Right hindlimb (tissue), 1 donor: Measurements from ENCODE around the gene CDH8.

Experiments used
- DNase-seq: peaks from one replicate; pipeline ENCODE4 v3.0.0-alpha.2; 2018

CDH8 gene, protein sequence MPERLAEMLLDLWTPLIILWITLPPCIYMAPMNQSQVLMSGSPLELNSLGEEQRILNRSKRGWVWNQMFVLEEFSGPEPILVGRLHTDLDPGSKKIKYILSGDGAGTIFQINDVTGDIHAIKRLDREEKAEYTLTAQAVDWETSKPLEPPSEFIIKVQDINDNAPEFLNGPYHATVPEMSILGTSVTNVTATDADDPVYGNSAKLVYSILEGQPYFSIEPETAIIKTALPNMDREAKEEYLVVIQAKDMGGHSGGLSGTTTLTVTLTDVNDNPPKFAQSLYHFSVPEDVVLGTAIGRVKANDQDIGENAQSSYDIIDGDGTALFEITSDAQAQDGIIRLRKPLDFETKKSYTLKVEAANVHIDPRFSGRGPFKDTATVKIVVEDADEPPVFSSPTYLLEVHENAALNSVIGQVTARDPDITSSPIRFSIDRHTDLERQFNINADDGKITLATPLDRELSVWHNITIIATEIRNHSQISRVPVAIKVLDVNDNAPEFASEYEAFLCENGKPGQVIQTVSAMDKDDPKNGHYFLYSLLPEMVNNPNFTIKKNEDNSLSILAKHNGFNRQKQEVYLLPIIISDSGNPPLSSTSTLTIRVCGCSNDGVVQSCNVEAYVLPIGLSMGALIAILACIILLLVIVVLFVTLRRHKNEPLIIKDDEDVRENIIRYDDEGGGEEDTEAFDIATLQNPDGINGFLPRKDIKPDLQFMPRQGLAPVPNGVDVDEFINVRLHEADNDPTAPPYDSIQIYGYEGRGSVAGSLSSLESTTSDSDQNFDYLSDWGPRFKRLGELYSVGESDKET

GRCh38 chr16:62036101-62036801 is at the start of gene CDH8:
Gene CDH8, minus strand, starts transcription at chr16:62036438. Its CDS starts 15,035 bp downstream, at chr16:62021403.
- DNase-seq = peak; percentile 81

GRCh38 chr16:62079236-62079635 is 43.0 kb upstream of the CDH8 start:
- no peak for DNase-seq

DNA sequence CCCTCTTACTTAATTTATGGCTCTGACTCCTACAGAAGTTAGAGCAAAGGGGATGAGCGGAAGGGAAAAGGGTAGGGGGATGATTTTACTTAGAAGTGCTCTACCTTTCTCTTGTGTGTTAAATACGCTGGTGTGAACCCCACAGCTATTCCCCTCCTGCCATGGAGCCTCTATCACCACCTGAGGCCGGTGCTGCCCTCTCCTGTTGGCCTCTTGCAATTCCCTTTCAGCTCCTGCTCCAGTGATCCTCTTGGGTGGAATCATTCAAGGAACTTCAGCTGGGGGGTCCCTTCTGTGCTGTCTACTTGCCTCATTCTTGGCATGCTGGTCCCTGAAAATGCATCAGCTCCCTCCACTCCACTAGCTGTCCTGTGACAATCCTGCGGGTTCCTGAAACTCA is 41.8 kb upstream of the CDH8 start:
- DNase-seq = no peak

- no peak for DNase-seq
These were observed 40.6 kb upstream of the CDH8 start for GRCh38 chr16:62076886-62077285.

DNA sequence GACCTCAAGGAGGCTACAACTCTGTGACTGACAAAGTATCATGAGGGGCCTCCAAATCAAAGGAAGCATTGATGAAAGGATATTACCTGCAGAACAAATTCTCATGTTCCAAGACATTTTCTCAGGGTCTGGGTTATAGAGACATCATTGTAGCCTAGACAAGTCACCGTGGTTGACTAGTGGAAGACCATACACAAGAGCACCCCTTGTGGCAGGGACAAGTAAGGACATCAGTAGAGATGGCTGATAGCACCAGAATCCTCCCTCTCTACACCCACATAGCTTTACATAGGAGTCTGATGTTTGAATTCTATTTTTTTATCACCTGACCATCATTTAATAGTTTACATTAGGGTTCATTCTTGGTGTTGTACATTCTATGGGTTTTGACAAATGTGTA is 32.5 kb upstream of the CDH8 start:
- DNase-seq = no peak

DNA sequence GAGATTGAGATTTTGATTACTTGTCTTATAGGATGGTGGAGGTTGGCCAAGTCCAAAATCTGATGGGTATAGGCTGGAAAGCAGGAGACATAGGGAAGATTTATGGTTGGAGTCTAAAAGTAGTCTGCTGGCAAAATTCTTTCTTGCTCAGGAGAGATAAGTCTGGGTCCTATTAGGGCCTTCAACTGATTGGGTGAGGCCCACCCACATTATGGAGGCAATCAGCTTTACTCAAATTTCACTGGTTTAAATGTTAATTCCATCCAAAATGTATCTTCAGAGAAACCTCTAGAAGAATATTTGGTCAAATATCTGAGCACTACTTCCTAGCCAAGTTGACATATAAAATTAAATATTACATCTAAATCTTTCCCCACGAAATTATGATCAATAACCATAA is 31.7 kb upstream of the CDH8 start:
- no peak for DNase-seq

GRCh38 chr16:62067182-62067581 is 30.9 kb upstream of the CDH8 start:
- DNase-seq = no peak

GRCh38 chr16:62066747-62067146 is 30.5 kb upstream of the CDH8 start:
- DNase-seq = no peak

DNA sequence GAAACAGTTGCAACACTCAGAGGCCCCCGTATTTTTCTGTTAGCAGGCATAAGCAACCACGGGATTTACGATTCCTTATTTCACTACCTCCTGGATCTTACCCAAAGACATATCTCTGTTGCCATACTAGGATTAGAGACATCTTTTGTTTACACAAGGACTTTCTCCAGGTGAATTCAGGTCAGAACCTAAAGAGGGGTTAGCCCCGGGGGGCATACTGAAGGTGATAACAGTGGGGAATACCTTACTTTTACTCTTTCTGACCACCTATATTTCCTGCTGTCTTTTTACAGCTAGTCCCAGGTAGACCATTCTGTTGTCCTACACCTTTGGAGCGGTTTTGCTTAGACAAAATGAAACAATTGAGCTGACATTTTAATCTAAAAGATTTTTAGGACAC is 27.9 kb upstream of the CDH8 start:
- no peak for DNase-seq

DNA sequence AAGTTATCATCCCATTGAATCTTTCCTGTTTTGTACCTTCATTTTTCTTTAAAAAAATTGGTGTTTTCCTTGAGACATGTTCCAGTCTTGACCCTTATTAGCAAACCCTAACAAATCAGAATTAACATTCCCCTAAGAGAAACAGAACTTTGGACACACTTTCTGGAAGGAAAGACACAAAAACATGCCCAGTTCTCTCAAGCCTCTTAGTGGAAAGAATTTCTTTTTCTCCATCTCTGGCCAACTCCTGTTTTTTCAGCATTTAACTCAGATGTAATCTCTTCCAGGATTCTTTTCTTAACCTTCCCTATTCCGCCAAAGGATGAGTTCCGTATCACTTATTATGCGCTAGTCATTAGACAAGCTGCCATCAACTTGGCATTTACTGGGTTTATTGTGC is 23.9 kb upstream of the CDH8 start:
- DNase-seq = no peak

DNA sequence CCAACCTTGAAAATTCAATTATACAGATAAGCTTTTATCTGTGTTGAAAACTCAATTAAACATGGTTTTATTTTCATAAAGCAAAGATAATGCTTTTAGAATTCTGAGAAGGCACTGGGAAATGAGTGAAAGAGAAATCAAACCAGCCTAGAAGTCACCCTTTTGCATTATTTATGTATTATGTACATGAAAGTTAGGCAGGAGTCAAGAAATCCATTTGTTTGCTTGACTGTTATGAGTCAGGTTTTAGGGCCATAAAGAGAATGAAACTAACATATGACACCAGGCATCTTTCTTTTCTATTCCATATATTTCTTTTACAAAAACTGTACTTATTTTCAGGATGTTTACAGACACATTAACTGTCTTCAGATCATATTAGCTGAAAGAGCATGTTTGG is 23.3 kb upstream of the CDH8 start:
- no peak for DNase-seq

DNA sequence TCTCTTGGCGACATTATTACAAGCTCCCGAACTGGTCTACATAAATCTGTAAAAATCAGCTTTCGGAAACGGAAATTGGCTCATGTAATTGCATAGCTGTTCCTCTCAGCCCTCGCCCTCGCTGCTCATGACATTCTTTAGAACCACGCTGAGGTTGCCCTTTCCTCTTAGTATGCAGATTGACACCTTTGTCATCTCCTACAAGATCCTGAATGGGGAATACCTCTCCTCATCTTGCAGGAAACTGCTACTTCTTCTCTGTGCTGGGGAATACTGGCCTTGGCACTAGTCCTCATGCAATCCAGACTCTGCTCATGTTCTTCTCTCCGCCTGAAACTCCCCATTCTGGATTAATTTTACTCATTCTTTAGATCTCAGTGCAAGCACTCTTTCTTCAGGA is 22.2 kb upstream of the CDH8 start:
- no peak for DNase-seq

DNA sequence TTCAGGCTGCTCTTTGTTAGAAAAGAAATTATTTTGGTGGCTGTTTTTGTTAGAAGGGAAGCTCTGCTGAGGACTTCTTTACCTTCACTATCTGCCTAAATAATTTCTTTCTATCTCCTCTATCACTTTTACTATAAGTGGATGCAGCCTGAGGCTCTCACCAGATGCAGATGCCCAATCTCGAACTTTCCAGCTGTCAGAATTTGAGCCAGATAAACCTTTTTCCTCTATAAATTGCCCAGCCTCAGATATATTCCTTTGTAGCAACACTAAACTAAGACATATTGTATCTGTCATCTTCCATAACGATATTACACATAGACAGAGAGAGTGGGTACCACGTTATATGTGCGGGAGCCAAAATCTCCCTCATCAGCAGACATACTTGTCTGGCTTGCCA is 15.7 kb upstream of the CDH8 start:
- no peak for DNase-seq

- DNase-seq = no peak
These were observed 14.6 kb upstream of the CDH8 start for GRCh38 chr16:62050793-62051192.

DNA sequence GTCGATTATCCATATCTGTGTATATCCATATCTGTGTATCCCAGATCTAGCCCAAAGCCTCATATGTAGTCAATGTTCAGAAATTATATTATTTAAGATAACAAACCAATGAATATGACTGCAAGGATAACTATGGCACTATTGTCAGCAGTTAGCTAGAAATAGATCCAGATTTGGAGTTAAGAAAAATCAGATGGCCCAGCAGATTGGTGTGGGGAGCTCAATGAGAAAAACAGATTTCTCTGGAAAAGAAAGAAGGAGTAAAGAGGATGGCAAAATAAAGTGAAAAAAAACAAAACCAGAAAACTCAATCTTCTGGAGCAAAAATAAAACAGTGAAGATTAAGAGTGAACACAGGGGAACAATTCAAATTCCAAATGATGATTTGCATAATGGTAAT is 10.6 kb upstream of the CDH8 start:
- no peak for DNase-seq

DNA sequence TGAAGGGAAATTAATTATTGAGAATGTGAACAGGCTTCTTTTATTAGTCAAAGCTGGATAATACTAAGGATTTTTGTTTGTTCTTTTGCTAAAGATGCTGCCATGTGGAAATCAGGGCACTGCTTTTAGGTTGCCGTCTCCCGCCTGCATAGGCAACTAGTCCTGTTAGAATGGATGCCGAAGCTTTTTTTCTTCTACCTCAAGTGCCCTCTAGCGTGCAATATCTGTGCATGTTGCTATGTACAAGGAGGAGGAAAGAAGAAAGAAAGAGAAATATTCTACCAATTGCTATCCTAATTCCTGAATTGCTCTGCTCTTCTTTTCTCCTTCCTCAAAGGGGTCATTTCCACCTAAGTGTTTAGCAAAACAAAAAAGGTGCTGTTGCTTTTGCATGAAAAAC is 5.2 kb upstream of the CDH8 start:
- peak; percentile 35 for DNase-seq

DNA sequence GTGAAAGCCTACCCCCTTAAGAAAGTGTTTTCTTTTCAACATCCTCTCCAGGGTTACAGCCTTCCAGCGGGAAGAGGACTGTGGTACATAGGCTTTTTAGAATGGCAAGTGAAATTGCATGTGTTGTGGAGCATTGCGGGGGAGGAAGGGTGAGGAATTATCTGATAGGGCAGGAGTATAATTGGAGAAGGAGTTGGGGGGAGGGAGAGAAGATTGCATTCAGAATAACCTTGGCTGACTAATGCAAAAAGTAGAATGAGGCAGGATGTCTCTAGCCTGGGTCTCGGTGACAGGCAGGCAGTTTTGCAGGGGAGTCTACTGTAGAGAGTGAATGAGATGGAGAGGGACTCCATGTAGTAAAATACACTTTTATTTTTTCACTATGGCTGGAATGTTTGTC is 2.4 kb upstream of the CDH8 start:
- DNase-seq = no peak

- no peak for DNase-seq
These were observed 2.0 kb upstream of the CDH8 start for GRCh38 chr16:62038225-62038624.

GRCh38 chr16:62036802-62037135 is 531 bp upstream of the CDH8 start:
- DNase-seq = no peak

DNA sequence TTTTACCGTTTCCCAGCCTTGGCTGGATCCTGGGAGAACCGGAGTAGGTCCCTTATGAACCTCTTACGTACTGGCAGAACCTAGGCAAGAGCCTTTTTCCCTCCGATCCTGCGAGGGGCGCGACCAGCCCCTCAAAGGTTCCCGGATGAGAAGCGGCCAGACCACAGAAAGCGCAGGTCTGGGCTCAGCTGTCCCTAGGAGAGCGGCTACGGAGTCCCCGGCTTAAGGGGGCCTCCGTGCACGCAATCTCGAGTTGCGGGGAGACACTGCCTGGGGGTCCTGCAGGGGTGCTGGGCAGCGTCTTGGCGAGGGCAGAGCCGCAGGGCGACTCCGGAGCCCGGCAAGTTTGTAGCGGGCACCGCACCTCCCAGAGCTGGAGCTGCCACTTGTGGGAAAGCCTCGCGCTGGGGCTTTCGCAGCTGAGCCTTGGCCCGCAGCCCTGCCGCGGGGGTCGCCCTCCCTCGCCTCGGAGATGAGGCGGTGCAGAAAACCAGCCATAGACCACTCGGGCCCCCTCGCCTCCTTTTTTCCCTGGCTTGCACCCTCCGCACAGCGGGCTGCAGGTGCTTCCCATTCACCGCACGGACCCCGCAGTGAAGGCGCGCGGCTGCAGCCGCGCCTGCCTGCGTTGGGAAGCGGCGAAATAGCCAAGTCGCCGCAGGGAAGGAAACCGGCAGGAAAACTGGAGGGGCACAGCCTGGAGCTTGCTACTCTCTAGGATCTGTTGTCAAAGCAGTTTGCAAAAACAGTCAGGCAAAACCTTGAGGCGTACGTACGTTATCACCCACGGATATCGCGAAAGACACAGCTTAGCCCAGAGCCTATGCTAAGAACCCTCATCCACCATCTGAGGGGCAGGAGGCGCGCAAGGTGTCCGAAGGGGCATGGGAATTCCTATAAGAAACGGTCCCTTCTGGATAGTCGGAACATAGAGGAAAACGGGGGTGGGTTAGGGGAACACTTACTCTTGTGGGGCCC is 834 bp downstream of the CDH8 start:
- peak; percentile 85 for DNase-seq

GRCh38 chr16:62034231-62035114 is 1.8 kb downstream of the CDH8 start:
- peak; percentile 23 for DNase-seq

GRCh38 chr16:62033065-62033464 is 3.2 kb downstream of the CDH8 start:
- DNase-seq = no peak
